AG04450 (cell line): Measurements from ENCODE around the gene LY6G5B. TPM values are rescaled to one million over a fixed set of nuclear protein-coding genes. Genes with fewer than 3 reads are reported as not detected.

Source experiments
- CTCF ChIA-PET: fragments of 300-600, 350-600 bp; formaldehyde crosslinking; extraction: SDS; loops from one replicate; lab custom pipeline; 2022; ENCODE audit warnings: antibody characterized with exemption, inconsistent platforms; lab: Charles Lee
- POLR2A ChIA-PET: fragments of 350-600 bp; formaldehyde crosslinking; extraction: SDS; loops from one replicate; lab custom pipeline; 2021; ENCODE audit warnings: antibody characterized with exemption, inconsistent platforms; lab: Yijun Ruan, JAX
- DNase-seq: peaks from one replicate; pipeline ENCODE4 v3.0.0-alpha.2; 2011; ENCODE audit warnings: low read depth, low spot score
- H3K27ac ChIP-seq: one replicate; pipeline ENCODE4 v1.5.1; 2012; ENCODE audit warnings: low read depth, low read length, control low read depth
- H3K27me3 ChIP-seq: one replicate; pipeline ENCODE4 v1.6.0; 2012; ENCODE audit warnings: low read length; ENCODE audit not compliant: control insufficient read depth, insufficient read depth
- H3K4me3 ChIP-seq: 2 replicates; pipeline ENCODE4 v1.5.1; 2011; ENCODE audit warnings: mild to moderate bottlenecking, low read depth, low read length, control low read depth
- H3K9me3 ChIP-seq: 2 replicates; pipeline ENCODE4 v1.5.1; 2012; ENCODE audit warnings: low read length; ENCODE audit not compliant: control insufficient read depth, insufficient read depth
- polyA plus RNA-seq: library from polyadenylated mRNA; depleted of rRNA; stranded (reverse); fragments of >200 nt; gene quantifications from 2 replicates; pipeline ENCODE4 v1.2.3, GENCODE V29; 2011
- TF ChIP-seq, protein P1 (sequence below): IDR thresholded peaks from 2 replicates; pipeline ENCODE4 v1.5.1; 2011; ENCODE audit warnings: low read depth, low read length, control low read depth, inconsistent platforms

LY6G5B gene
- polyA plus RNA-seq, 1 experiment, result 5.5 TPM

GRCh38 chr6:31639449-31639861 is 30.3 kb upstream of the LY6G5B start:
- no peaks in the 10 kb centered on the region for H3K9me3 ChIP-seq
- no peak overlapping the region for H3K4me3 ChIP-seq
- no peaks in the 10 kb centered on the region for H3K27me3 ChIP-seq
- ChIA-PET POLR2A (interaction anchor here (0.7 to 4.5 kb wide), 3 partner anchors 12 to 18 kb away, joined by 3 to 37 read pairs (median 4); partner anchors contain the start of gene BAG6), CTCF (interaction anchor here (0.7 kb wide), 1 partner anchor 88 kb away, joined by 3 read pairs; no protein-coding TSS in a partner anchor)
- DNase-seq, result no peak
- TF ChIP-seq, protein P1, sequence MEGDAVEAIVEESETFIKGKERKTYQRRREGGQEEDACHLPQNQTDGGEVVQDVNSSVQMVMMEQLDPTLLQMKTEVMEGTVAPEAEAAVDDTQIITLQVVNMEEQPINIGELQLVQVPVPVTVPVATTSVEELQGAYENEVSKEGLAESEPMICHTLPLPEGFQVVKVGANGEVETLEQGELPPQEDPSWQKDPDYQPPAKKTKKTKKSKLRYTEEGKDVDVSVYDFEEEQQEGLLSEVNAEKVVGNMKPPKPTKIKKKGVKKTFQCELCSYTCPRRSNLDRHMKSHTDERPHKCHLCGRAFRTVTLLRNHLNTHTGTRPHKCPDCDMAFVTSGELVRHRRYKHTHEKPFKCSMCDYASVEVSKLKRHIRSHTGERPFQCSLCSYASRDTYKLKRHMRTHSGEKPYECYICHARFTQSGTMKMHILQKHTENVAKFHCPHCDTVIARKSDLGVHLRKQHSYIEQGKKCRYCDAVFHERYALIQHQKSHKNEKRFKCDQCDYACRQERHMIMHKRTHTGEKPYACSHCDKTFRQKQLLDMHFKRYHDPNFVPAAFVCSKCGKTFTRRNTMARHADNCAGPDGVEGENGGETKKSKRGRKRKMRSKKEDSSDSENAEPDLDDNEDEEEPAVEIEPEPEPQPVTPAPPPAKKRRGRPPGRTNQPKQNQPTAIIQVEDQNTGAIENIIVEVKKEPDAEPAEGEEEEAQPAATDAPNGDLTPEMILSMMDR, result no peak
- peak overlapping the region; percentile 25 for H3K27ac ChIP-seq

- no peaks in the 10 kb centered on the region for H3K9me3 ChIP-seq
- H3K27ac ChIP-seq, result no peak overlapping the region
- POLR2A ChIA-PET, result interaction anchor here (4.5 kb wide), 1 partner anchor 11 kb away, joined by 37 read pairs; the partner anchor contains the start of gene BAG6
Observed at GRCh38 chr6:31640612-31641011, 29.2 kb upstream of the LY6G5B start.

DNA sequence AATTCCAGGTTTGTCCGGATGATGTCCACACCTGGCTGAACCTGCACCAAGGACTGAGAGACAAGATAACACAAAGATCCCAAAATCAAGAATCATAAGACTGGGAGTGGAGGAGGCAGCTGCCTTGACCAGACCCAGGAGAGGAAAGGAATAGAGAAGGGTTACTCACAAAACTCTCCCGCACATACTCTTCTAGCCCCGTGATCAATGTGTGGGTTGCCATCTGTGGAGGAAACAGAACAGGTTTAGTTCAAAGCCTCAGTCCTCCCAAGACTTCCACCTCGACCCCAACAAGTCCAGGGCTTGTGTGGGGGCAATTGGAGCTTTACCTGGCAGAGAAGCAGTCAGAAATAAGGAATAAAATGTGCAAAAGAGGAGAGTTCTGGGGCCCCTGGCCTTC is 28.4 kb upstream of the LY6G5B start:
- no peak overlapping the region for H3K4me3 ChIP-seq
- ChIA-PET POLR2A (no interaction called here), CTCF (no interaction called here)
- no peak for DNase-seq
- H3K9me3 ChIP-seq, result no peaks in the 10 kb centered on the region
- no peaks in the 10 kb centered on the region for H3K27me3 ChIP-seq
- TF ChIP-seq, protein P1, result no peak
- H3K27ac ChIP-seq, result no peak overlapping the region

More at GRCh38 chr6:31640612-31641011, 29.2 kb upstream of the LY6G5B start:
- CTCF ChIA-PET, result no interaction called here
- TF ChIP-seq, protein P1, result no peak
- Histone ChIP-seq H3K27me3 (no peaks in the 10 kb centered on the region), H3K4me3 (no peak overlapping the region)
- no peak for DNase-seq

DNA sequence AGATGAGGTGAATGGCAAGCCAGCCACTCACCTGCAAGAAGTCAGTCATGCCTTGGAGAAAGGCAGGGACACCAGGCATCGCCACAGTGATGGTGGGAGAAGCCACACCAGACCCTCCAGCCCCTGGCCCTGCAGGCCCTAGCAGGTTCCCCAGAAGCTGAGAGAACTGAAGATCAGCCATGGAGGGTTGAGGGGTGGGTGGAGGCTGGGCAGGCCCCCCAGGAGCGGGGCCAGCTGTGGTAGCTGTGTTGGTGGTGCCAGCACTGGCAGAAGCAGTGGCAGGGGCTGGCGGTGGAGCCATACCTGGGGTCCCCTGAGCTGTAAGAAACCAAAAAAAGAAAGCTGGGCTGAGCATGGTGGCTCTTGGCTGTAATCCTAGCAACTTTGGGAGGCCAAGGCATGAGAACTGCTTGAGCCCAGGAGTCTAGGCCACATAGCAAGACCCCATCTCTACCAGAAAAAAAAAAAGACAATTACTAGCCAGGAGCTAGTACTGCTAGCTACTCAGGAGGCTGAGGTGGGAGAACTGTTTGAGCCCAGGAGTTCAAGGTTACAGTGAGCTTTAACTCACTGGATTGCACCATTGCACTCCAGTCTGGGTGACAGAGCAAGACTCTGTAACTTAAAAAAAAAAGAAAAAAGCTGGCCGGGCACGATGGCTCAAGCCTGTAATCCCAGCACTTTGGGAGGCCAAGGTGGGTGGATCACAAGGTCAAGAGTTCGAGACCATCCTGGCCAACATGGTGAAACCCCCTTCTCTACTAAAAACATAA is 26.8 kb upstream of the LY6G5B start:
- DNase-seq, result no peak
- Histone ChIP-seq H3K27ac (no peak overlapping the region), H3K4me3 (no peak overlapping the region), H3K9me3 (no peaks in the 10 kb centered on the region; the same call in 1 of the 2 replicates), H3K27me3 (no peaks in the 10 kb centered on the region)
- TF ChIP-seq, protein P1, result no peak
- CTCF ChIA-PET, result interaction anchor here (0.6 to 0.9 kb wide), 2 partner anchors 45 to 221 kb away, joined by 3 read pairs; no protein-coding TSS in a partner anchor
- POLR2A ChIA-PET, result interaction anchor here (0.8 kb wide), 2 partner anchors 10 to 11 kb away, joined by 4 to 6 read pairs; partner anchors contain the start of gene BAG6
